Dedifferentiated amniotic fluid mesenchymal stem cell (primary cell): ENCODE results near the gene SHMT1.
"Not testable (repeated sequence)": the region's sequence is repeated elsewhere in the genome, so short reads cannot be mapped to it uniquely, and the experiment has no call there.

Source experiments
- DNase-seq: peaks from one replicate; pipeline ENCODE4 v3.0.0-alpha.2; 2016; ENCODE audit errors: extremely low spot score

SHMT1 gene

GRCh38 chr17:18378205-18378505 lies 14.8 kb upstream of the SHMT1 start:
- DNase-seq, result no peak

- no peak for DNase-seq
Measured at GRCh38 chr17:18377437-18378204, 14.3 kb upstream of the SHMT1 start, which contains the start of gene EVPLL. TSS of gene EVPLL (plus strand) at chr17:18377778. CDS start at chr17:18380938, 3,160 bp downstream.

- DNase-seq, result no peak
Measured at GRCh38 chr17:18374216-18374615, 10.9 kb upstream of the SHMT1 start.

GRCh38 chr17:18373181-18373580 lies 9.8 kb upstream of the SHMT1 start:
- not testable (repeated sequence) for DNase-seq

GRCh38 chr17:18371455-18371854 lies 8.1 kb upstream of the SHMT1 start:
- DNase-seq, result no peak

- no peak for DNase-seq
Measured at GRCh38 chr17:18370761-18371160, 7.4 kb upstream of the SHMT1 start.

GRCh38 chr17:18368946-18369345 lies 5.6 kb upstream of the SHMT1 start:
- DNase-seq, result no peak

- DNase-seq, result no peak
Measured at GRCh38 chr17:18364166-18364565, 816 bp upstream of the SHMT1 start.

GRCh38 chr17:18362698-18363100 lies 651 bp downstream of the SHMT1 start:
- DNase-seq, result no peak

GRCh38 chr17:18361837-18362697 lies 1.3 kb downstream of the SHMT1 start:
- DNase-seq, result no peak

GRCh38 chr17:18360518-18360917 lies 2.8 kb downstream of the SHMT1 start:
- DNase-seq, result no peak

GRCh38 chr17:18356624-18357023 lies 6.7 kb downstream of the SHMT1 start:
- no peak for DNase-seq

- DNase-seq, result no peak
Measured at GRCh38 chr17:18353541-18353940, 9.8 kb downstream of the SHMT1 start.

GRCh38 chr17:18344021-18344420 lies 19.3 kb downstream of the SHMT1 start:
- DNase-seq, result no peak

GRCh38 chr17:18339933-18340332 lies 23.4 kb downstream of the SHMT1 start:
- no peak for DNase-seq

GRCh38 chr17:18338158-18338557 lies 25.2 kb downstream of the SHMT1 start:
- not testable (repeated sequence) for DNase-seq

- no peak for DNase-seq
Measured at GRCh38 chr17:18332909-18333489, 30.4 kb downstream of the SHMT1 start.

GRCh38 chr17:18331879-18332278 lies 31.5 kb downstream of the SHMT1 start:
- DNase-seq, result no peak

- DNase-seq, result no peak
Measured at GRCh38 chr17:18328643-18329204, 34.6 kb downstream of the SHMT1 start.

GRCh38 chr17:18327556-18327955 lies 35.8 kb downstream of the SHMT1 start:
- DNase-seq, result no peak

- DNase-seq, result no peak
Measured at GRCh38 chr17:18327093-18327492, 36.3 kb downstream of the SHMT1 start.

- DNase-seq, result no peak
Measured at GRCh38 chr17:18326572-18326971, 36.8 kb downstream of the SHMT1 start.
